Fibroblast of peridontal ligament (primary cell): ENCODE measurements around the gene SERGEF.

Experiments used
- DNase-seq: peaks from one replicate; pipeline ENCODE4 v3.0.0-alpha.2; 2010; ENCODE audit errors: extremely low read depth

The SERGEF gene

DNA sequence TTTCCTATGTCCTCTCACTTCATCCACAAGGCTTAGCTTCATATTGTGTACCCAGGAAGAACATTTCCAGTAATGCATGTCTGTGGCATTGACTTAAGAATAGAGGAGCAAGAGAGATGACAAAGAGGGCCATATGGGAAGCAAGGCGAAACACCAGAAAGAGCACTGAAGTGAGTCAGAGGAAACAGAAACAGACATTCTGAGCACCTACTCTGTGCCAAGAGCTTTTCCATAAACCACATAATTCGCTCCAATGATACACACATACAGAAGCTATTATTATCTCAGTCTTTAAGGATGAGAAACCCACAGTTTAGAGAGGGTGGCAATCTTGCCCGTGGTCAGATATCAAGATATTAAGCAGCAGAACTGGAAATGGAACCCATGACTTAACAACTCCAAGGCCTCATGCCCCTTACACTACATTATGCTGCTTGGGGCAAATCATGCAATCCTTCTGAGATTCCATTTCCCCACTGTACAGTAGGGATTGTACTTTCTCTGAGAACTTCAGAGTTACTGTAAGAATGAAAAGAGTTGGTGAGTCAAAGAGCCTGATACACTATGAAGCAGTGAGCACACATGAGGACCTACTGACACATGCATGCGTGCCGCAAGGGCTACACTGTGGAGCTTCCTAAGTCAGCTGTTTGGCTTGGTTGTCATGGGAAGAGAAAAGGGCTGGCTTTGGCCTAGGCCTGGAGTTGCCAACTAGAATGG, 151.7 kb downstream of the SERGEF start:
- DNase-seq, result peak; percentile 17

GRCh38 chr11:17859552-17859951, 153.3 kb downstream of the SERGEF start:
- DNase-seq, result no peak

- DNase-seq, result no peak
Observed at GRCh38 chr11:17855531-17856290, 157.1 kb downstream of the SERGEF start.

- no peak for DNase-seq
Observed at GRCh38 chr11:17853280-17853679, 159.6 kb downstream of the SERGEF start.

DNA sequence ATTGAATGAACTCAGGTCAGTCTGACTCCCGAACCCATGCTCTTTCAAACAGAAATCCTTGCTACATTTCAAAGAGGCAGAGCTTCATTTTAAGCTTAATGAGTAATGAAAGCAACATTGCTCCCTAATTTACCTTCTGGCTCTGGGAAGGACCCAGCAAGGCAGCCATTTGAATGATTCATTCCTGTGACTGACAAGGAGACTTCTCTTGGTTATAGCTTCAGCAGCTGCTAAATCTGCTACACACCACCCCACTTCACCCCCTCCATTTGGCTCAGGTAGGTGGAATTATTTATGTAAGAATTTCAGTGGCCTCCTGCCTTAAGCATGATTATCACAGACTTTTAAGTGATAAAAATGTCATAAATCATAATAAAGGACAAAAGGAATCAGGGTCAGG, 160.6 kb downstream of the SERGEF start:
- DNase-seq, result no peak

GRCh38 chr11:17851697-17852096, 161.2 kb downstream of the SERGEF start:
- no peak for DNase-seq

- no peak for DNase-seq
Observed at GRCh38 chr11:17850336-17850735, 162.5 kb downstream of the SERGEF start.

DNA sequence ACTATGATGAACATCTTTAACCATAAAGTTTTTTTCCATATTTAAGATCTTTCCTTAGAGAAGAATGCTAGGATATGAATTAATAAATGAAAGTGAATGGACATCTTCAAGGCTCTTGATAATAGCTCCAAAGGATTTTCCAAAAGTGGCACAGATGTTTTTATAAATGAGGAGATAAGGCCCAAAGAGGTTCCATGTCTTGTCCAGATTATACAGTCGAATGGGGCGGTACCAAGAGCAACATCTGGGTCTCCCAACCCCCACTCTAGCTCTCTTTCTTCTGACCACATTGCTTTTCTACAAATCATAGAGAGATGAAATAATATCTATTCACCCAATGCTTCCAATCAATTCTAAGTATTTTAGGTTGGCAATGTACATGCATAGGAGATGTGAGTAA, 164.1 kb downstream of the SERGEF start:
- DNase-seq, result no peak

- peak; percentile 25 for DNase-seq
Observed at GRCh38 chr11:17846852-17847453, 165.9 kb downstream of the SERGEF start.

GRCh38 chr11:17845431-17845881, 167.4 kb downstream of the SERGEF start:
- DNase-seq, result peak; percentile 98

DNA sequence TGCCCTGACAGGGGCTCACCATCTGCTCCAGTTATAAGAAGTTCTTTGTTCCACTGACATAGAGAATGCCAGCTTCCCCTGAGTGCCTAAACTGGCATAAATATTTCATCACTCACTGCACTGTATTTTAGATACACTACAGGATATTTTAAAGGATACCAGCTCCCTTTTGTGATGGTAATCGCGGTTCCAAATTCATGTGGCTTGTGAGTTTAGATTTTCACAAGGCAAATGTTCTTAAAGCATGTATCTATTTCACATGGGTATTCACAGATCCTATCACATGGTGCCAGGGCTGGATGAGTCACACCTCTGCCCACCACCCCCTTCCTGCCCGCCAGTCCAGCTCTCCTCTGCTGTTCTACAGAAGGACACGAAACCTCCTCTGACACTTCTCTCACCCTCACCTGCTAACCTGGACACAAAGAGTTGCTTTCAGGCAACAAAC, 172.7 kb downstream of the SERGEF start:
- peak; percentile 70 for DNase-seq

GRCh38 chr11:17839450-17839849, 173.4 kb downstream of the SERGEF start:
- no peak for DNase-seq

DNA sequence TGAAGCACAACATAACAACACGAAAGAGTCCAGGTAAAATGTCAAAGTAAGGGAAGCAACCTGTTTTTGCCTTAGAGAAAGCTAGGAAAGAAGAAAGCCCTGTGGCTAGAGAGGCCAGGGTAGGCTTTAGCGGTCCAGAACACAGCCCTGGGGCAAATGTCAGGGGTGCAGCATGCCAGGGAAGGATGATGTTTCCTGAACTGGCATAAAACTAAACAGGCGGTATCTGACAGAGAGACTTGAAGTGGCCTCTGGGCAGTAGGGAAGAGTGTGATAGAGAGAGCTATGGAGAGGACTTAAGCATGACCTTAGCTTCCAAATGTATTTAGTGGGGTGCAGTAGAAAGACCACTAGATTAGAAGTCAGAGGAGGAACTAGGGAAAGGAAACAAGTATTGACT, 174.7 kb downstream of the SERGEF start:
- DNase-seq, result no peak

DNA sequence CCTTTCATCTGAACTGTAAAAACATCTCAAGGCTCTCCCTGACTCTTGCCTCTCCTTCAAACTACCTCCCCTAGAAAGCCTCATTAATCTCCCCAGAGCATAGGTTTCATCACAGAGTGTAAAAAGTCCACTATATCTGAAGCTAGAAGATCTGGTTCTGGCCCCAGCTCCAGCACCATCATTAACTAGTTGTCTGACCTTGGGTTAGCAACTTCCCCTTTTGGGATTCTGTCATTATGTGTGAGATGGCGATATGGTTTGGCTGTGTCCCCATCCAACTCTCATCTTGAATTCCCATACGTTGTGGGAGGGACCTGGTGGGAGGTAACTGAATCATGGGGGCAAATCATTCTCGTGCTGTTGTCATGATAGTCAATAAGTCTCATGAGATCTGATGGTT, 181.0 kb downstream of the SERGEF start:
- DNase-seq, result no peak

DNA sequence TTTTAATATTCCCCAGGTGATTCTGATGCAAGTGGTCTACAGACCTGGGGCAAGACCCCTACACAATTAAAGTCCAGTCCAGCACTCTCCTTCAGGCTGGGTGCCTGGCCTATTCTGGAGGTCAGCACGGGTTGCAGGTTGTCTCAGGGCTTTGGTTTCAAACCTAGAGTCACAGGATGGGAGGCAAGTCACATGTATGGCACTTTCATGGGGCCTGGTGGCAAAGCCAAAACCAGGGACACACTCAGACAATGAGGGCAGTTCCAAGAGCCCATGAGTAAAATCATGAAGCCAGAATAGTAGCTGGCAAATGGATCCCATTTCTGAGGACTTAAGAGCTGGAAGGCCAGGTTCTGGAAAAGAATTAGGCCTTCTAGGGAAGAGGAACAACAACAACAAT, 181.6 kb downstream of the SERGEF start:
- DNase-seq, result no peak

- DNase-seq, result peak; percentile 46
Observed at GRCh38 chr11:17828311-17828751, 184.5 kb downstream of the SERGEF start.

- DNase-seq, result no peak
Observed at GRCh38 chr11:17827006-17827405, 185.8 kb downstream of the SERGEF start.

GRCh38 chr11:17822401-17822781, 190.5 kb downstream of the SERGEF start:
- DNase-seq, result no peak

GRCh38 chr11:17821648-17822400, 191.0 kb downstream of the SERGEF start:
- DNase-seq, result peak; percentile 68

GRCh38 chr11:17816232-17816931, 196.5 kb downstream of the SERGEF start:
- DNase-seq, result peak; percentile 6

GRCh38 chr11:17814546-17814945, 198.3 kb downstream of the SERGEF start:
- DNase-seq, result no peak
